PC-3 (cell line): ENCODE measurements around the gene ADAMTS4. TPM values are rescaled to one million over a fixed set of nuclear protein-coding genes. Genes with fewer than 3 reads are reported as not detected.

Source experiments
- ATAC-seq: fragments of 200-7000 bp; cut with Tn5 transposase; 2 replicates; pipeline ENCODE4 v1.9.1; 2020; ENCODE audit warnings: mild to moderate bottlenecking, moderate library complexity
- BruUV-seq: library from RNA; stranded (reverse); fragments of 400-500 nt; replicated peaks from 2 replicates; lab custom pipeline; 2021; lab: Mats Ljungman, UMichigan
- CTCF ChIA-PET: fragments of 300-600 bp; sonication (Branson Sonifier 250); formaldehyde crosslinking; loops from one replicate; lab custom pipeline; 2022; ENCODE audit warnings: antibody characterized with exemption; lab: Charles Lee
- POLR2A ChIA-PET: fragments of 300-600 bp; sonication (Branson Sonifier 250); formaldehyde crosslinking; loops from one replicate; lab custom pipeline; 2022; ENCODE audit warnings: antibody characterized with exemption; ENCODE audit not compliant: unreplicated experiment; lab: Charles Lee
- DNase-seq: peaks from one replicate; pipeline ENCODE4 v3.0.0-alpha.2; 2015
- H2AFZ ChIP-seq: fragments of 300-600 bp; sonication (generic); 2 replicates; pipeline ENCODE4 v1.6.0; 2016; ENCODE audit warnings: antibody characterized with exemption, low read length
- H3F3A ChIP-seq: fragments of 300-600 bp; sonication (generic); one replicate; pipeline ENCODE4 v1.6.0; 2017; ENCODE audit warnings: antibody characterized with exemption, low read length, control low read depth, mild to moderate bottlenecking; ENCODE audit not compliant: unreplicated experiment
- H3K27ac ChIP-seq: fragments of 300-600 bp; sonication (generic); 2 replicates; pipeline ENCODE4 v1.5.1; 2016; ENCODE audit warnings: mild to moderate bottlenecking, low read length
- H3K27me3 ChIP-seq: fragments of 300-600 bp; sonication (generic); 2 replicates; pipeline ENCODE4 v1.6.1; 2016; ENCODE audit warnings: low read length, mixed read lengths
- H3K36me3 ChIP-seq: fragments of 300-600 bp; sonication (generic); 2 replicates; pipeline ENCODE4 v1.6.1; 2016; ENCODE audit warnings: low read depth, mixed run types, low read length, mixed read lengths
- H3K4me1 ChIP-seq: fragments of 300-600 bp; sonication (generic); 2 replicates; pipeline ENCODE4 v1.5.1; 2016; ENCODE audit warnings: low read length; ENCODE audit not compliant: insufficient read depth
- H3K4me2 ChIP-seq: fragments of 300-600 bp; sonication (generic); 2 replicates; pipeline ENCODE4 v1.6.0; 2016; ENCODE audit warnings: low read length
- H3K4me3 ChIP-seq: fragments of 300-600 bp; sonication (generic); 2 replicates; pipeline ENCODE4 v1.5.1; 2016; ENCODE audit warnings: mild to moderate bottlenecking, low read length, mixed read lengths
- H3K79me2 ChIP-seq: fragments of 300-600 bp; sonication (generic); 2 replicates; pipeline ENCODE4 v1.6.1; 2017; ENCODE audit warnings: low read length, mixed read lengths
- H3K9ac ChIP-seq: fragments of 300-600 bp; sonication (generic); 2 replicates; pipeline ENCODE4 v1.6.0; 2016; ENCODE audit warnings: mild to moderate bottlenecking, low read length
- H3K9me2 ChIP-seq: fragments of 300-600 bp; sonication (generic); replicated peaks from 2 replicates; pipeline ENCODE4 v1.6.1; 2016; ENCODE audit warnings: mixed run types, low read length, mixed read lengths
- H3K9me3 ChIP-seq: fragments of 300-600 bp; sonication (generic); 2 replicates; pipeline ENCODE4 v1.6.1; 2016; ENCODE audit warnings: low read length, mixed read lengths
- H4K20me1 ChIP-seq: fragments of 300-600 bp; sonication (generic); 2 replicates; pipeline ENCODE4 v1.6.1; 2016; ENCODE audit warnings: low read length, mixed read lengths
- EZH2 ChIP-seq: fragments of 300-600 bp; sonication (generic); IDR thresholded peaks from one replicate; pipeline ENCODE4 v1.6.1; 2017; ENCODE audit warnings: antibody characterized with exemption, mild to moderate bottlenecking, low read length; ENCODE audit not compliant: unreplicated experiment
- EZH2phosphoT487 ChIP-seq: fragments of 300-600 bp; sonication (generic); IDR thresholded peaks from 2 replicates; pipeline ENCODE4 v1.6.1; 2018; ENCODE audit warnings: mild to moderate bottlenecking, antibody characterized with exemption, low read length, borderline replicate concordance
- intact Hi-C: fragments of 100-400 bp; cut with micrococcal nuclease; formaldehyde crosslinking; loops from 2 replicates; pipeline ENCODE4 v1.9.0; 2023
- total RNA-seq: library from RNA; depleted of rRNA; stranded (reverse); fragments of >200 nt; gene quantifications from 2 replicates; pipeline ENCODE4 v1.2.3, GENCODE V29; 2014
- TF ChIP-seq, protein P1 (sequence below): fragments of 300-600 bp; sonication (generic); conservative IDR thresholded peaks from 2 replicates; pipeline ENCODE4 v1.5.1; 2017; ENCODE audit warnings: antibody characterized with exemption, low read depth, mild to moderate bottlenecking, low read length

Gene ADAMTS4
- total RNA-seq, 1 experiment from 2014 or later, result not detected

DNA sequence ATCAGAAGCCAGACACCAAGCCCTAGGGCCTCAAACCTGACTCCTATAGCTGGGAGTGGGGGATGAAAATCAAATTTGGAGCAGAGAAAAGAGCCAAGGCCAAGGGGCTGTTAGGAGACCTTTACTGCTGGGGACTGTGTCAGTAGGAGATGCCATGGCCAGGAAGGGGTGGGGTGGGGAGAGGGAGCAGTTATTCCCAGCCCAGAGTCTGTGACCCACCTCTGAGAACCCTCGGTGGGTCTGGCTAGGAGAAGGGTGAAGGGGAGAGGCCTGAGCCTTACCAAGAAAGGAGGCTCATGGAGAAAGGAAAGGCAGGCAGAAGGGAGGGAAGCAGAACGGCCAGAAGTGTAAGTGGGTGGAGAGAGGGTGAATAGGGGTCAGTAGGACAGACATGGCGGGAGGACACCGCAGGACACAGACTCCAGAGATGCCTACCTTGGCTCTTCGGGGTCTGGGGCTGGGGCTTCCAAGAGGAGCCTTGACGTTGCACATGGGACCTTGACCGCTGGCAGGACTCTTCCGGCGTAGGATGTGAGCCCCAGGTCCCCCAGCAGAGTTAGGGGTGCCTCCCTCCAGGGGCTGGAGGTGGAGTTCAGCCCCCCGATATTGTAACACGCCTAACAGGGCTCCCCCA, 1.2 kb downstream of the ADAMTS4 start:
- ATAC-seq (no peak), DNase-seq (no peak)
- no peaks in the 10 kb centered on the region for H3K36me3 ChIP-seq
- no peak overlapping the region for H3K27ac ChIP-seq
- H2AFZ ChIP-seq, result no peak overlapping the region
- no peaks in the 10 kb centered on the region for H3K27me3 ChIP-seq
- H4K20me1 ChIP-seq, result no peaks in the 10 kb centered on the region
- no peaks in the 10 kb centered on the region for H3F3A ChIP-seq
- no TSS peak for BruUV-seq
- POLR2A ChIA-PET, result no interaction called here
- peaks cover 4% of the 10 kb centered on the region for H3K79me2 ChIP-seq
- H3K4me2 ChIP-seq, result no peak overlapping the region
- H3K9me3 ChIP-seq, result no peaks in the 10 kb centered on the region
- H3K4me3 ChIP-seq, result no peak overlapping the region
- no peaks in the 10 kb centered on the region for H3K9me2 ChIP-seq
- intact Hi-C loops, result no loop called here
- H3K9ac ChIP-seq, result no peak overlapping the region
- TF ChIP-seq, protein P1, sequence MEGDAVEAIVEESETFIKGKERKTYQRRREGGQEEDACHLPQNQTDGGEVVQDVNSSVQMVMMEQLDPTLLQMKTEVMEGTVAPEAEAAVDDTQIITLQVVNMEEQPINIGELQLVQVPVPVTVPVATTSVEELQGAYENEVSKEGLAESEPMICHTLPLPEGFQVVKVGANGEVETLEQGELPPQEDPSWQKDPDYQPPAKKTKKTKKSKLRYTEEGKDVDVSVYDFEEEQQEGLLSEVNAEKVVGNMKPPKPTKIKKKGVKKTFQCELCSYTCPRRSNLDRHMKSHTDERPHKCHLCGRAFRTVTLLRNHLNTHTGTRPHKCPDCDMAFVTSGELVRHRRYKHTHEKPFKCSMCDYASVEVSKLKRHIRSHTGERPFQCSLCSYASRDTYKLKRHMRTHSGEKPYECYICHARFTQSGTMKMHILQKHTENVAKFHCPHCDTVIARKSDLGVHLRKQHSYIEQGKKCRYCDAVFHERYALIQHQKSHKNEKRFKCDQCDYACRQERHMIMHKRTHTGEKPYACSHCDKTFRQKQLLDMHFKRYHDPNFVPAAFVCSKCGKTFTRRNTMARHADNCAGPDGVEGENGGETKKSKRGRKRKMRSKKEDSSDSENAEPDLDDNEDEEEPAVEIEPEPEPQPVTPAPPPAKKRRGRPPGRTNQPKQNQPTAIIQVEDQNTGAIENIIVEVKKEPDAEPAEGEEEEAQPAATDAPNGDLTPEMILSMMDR, result no peak
- TF ChIP-seq EZH2phosphoT487 (no peak), EZH2 (no peak)
- CTCF ChIA-PET, result no interaction called here
- H3K4me1 ChIP-seq, result peaks cover 19% of the 10 kb centered on the region

DNA sequence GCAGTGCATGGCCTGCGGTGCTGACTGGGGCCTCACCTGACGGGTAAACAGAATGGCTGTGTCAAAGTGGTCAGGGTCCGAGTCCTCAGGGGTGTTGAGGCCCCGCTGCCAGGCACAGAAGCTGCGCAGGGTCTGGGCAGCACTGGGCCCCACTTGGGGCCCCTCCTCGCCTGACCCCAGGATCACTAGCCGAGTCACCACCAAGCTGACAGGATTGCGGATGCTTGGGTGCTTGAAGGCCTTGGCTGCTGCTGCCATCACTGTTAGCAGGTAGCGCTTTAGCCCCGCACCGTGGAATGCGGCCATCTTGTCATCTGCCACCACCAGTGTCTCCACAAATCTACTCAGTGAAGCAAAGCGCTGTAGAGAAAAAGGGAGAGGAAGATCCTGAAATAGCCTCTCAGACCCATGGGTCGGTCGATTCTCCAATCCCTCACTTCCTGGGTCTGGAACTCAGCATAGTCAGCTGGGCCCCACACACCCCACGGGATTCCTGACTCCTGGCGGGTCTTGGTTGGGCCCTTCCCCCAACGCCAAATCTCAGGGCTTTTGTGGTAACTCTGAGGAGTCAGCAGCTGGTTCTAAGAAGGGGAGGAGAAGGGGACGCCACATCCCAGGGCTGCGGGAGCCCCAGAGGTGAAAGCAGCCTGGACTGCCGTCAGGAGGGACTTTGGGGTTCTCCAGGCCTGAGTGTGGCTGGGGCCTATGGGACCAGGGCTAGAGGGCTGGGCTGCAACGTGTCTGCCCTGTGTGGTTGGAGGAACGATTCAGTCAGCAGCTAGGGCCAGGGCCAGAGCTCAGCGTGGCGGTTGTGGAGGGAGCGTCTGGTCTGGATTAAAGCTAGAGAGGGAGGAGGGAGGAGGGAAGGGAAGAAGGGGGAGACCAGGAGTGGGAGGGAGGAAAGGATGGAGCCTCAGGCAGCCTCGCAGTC, 2.1 kb downstream of the ADAMTS4 start:
- intact Hi-C loops, result no loop called here
- DNase-seq, result no peak
- Histone ChIP-seq H4K20me1 (no peaks in the 10 kb centered on the region), H3K9ac (no peak overlapping the region), H2AFZ (no peak overlapping the region), H3K36me3 (no peaks in the 10 kb centered on the region), H3F3A (no peaks in the 10 kb centered on the region), H3K27me3 (no peaks in the 10 kb centered on the region), H3K27ac (no peak overlapping the region), H3K4me2 (no peak overlapping the region), H3K79me2 (no peaks in the 10 kb centered on the region), H3K9me2 (no peaks in the 10 kb centered on the region), H3K9me3 (no peaks in the 10 kb centered on the region), H3K4me1 (peaks cover 19% of the 10 kb centered on the region), H3K4me3 (no peak overlapping the region)
- no peak for ATAC-seq
- no TSS peak for BruUV-seq
- ChIA-PET CTCF (no interaction called here), POLR2A (no interaction called here)
- TF ChIP-seq EZH2phosphoT487 (no peak), EZH2 (no peak)
- TF ChIP-seq, protein P1, result no peak

DNA sequence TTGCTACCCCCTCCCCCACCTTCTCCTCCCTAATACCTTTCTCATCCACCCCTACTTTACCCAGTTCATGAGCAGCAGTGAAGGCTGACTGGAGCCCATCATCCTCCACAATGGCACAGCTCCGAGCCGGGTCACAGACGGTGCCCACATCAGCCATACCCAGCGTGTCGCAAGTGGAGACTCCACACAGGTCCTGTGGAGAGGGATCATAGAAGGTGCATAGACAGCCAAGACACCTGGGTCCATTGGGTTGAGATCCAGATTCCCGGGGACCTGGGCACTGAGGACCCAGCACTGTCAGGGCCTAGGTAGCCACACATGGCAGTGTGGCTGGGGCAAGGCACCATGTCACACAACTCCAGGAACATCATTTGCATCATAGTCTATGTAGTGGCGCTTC, 2.7 kb downstream of the ADAMTS4 start:
- Histone ChIP-seq H3K9me3 (no peaks in the 10 kb centered on the region), H3K9me2 (no peaks in the 10 kb centered on the region), H3K27me3 (no peaks in the 10 kb centered on the region), H3K4me3 (no peak overlapping the region), H3K9ac (no peak overlapping the region), H3F3A (no peaks in the 10 kb centered on the region), H4K20me1 (no peaks in the 10 kb centered on the region), H3K27ac (no peak overlapping the region), H3K79me2 (no peaks in the 10 kb centered on the region), H3K4me1 (peaks cover 12% of the 10 kb centered on the region), H2AFZ (no peak overlapping the region), H3K4me2 (no peak overlapping the region), H3K36me3 (no peaks in the 10 kb centered on the region)
- no peak for TF ChIP-seq EZH2
- no peak for TF ChIP-seq EZH2phosphoT487
- TF ChIP-seq, protein P1, result no peak
- ATAC-seq (no peak), DNase-seq (no peak)
- intact Hi-C loops, result no loop called here
- POLR2A ChIA-PET, result no interaction called here
- no TSS peak for BruUV-seq
- CTCF ChIA-PET, result no interaction called here
